HG03442 (cell line): ENCODE results near the gene CFAP299.
"Not testable (repeated sequence)": the region's sequence is repeated elsewhere in the genome, so short reads cannot be mapped to it uniquely, and the experiment has no call there.

Experiments
- ATAC-seq: cut with Tn5 transposase; IDR thresholded peaks from one replicate; pipeline ENCODE4 v1.9.1; 2021; ENCODE audit warnings: mild to moderate bottlenecking, moderate library complexity; ENCODE audit not compliant: unreplicated experiment

Gene CFAP299

GRCh38 chr4:80439294-80440061 lies 103.9 kb downstream of the CFAP299 start:
- not testable (repeated sequence) for ATAC-seq

GRCh38 chr4:80446248-80446647 lies 110.7 kb downstream of the CFAP299 start:
- ATAC-seq: no peak

- no peak for ATAC-seq
Observed at GRCh38 chr4:80446664-80447063, 111.1 kb downstream of the CFAP299 start.

GRCh38 chr4:80447493-80447892 lies 112.0 kb downstream of the CFAP299 start:
- no peak for ATAC-seq

GRCh38 chr4:80448056-80448455 lies 112.5 kb downstream of the CFAP299 start:
- ATAC-seq: no peak

GRCh38 chr4:80452055-80452454 lies 116.5 kb downstream of the CFAP299 start:
- ATAC-seq: no peak

- no peak for ATAC-seq
Observed at GRCh38 chr4:80452768-80453167, 117.2 kb downstream of the CFAP299 start.

GRCh38 chr4:80454040-80454439 lies 118.5 kb downstream of the CFAP299 start:
- ATAC-seq: no peak

GRCh38 chr4:80454556-80454955 lies 119.0 kb downstream of the CFAP299 start:
- ATAC-seq: no peak

GRCh38 chr4:80459918-80460473 lies 124.5 kb downstream of the CFAP299 start:
- no peak for ATAC-seq

- no peak for ATAC-seq
Observed at GRCh38 chr4:80461412-80461811, 125.9 kb downstream of the CFAP299 start.

GRCh38 chr4:80462621-80463091 lies 127.1 kb downstream of the CFAP299 start:
- ATAC-seq: peak; percentile 60

- ATAC-seq: no peak
Observed at GRCh38 chr4:80463509-80463908, 128.0 kb downstream of the CFAP299 start.

GRCh38 chr4:80465238-80465637 lies 129.7 kb downstream of the CFAP299 start:
- no peak for ATAC-seq

GRCh38 chr4:80465736-80466135 lies 130.2 kb downstream of the CFAP299 start:
- ATAC-seq: no peak

- ATAC-seq: no peak
Observed at GRCh38 chr4:80466618-80467017, 131.1 kb downstream of the CFAP299 start.

- ATAC-seq: no peak
Observed at GRCh38 chr4:80471756-80472155, 136.2 kb downstream of the CFAP299 start.

- no peak for ATAC-seq
Observed at GRCh38 chr4:80475236-80475635, 139.7 kb downstream of the CFAP299 start.

- no peak for ATAC-seq
Observed at GRCh38 chr4:80475798-80476197, 140.3 kb downstream of the CFAP299 start.

- no peak for ATAC-seq
Observed at GRCh38 chr4:80484712-80485111, 149.2 kb downstream of the CFAP299 start.

GRCh38 chr4:80486603-80487002 lies 151.1 kb downstream of the CFAP299 start:
- no peak for ATAC-seq

- ATAC-seq: no peak
Observed at GRCh38 chr4:80489798-80490197, 154.3 kb downstream of the CFAP299 start.
